Gastroesophageal sphincter (tissue), 3 donors: ENCODE results near the gene GPX6.

Source experiments
- CTCF ChIP-seq, 4 experiments: fragments of 200-600 bp in 2 of 4; fragments of 450-650 bp in 2 of 4; sonication (generic) in 1 of 4; IDR thresholded peaks; one replicate each; pipeline ENCODE4 v1.5.1; 2017 to 2019; ENCODE audit warnings: antibody characterized with exemption in 4 of 4, mild to moderate bottlenecking in 2 of 4, moderate library complexity in 2 of 4
- EP300 ChIP-seq: sonication (generic); formaldehyde crosslinking; IDR thresholded peaks from one replicate; pipeline ENCODE4 v1.6.1; 2017; ENCODE audit warnings: antibody characterized with exemption, mild to moderate bottlenecking
- POLR2A ChIP-seq, 2 donors: fragments of 450-650 bp; IDR thresholded peaks; one replicate each; pipeline ENCODE4 v1.6.1; 2017; ENCODE audit warnings: antibody characterized with exemption in 2 of 2, mild to moderate bottlenecking in 2 of 2, moderate library complexity in 1 of 2
- POLR2AphosphoS5 ChIP-seq: sonication (generic); formaldehyde crosslinking; IDR thresholded peaks from one replicate; pipeline ENCODE4 v1.6.1; 2017; ENCODE audit warnings: antibody characterized with exemption

GRCh38 chr6:28530777-28531176 lies 15.2 kb upstream of the GPX6 start:
- no peak for TF ChIP-seq CTCF (IDR thresholded peaks at IDR 0.05)
- TF ChIP-seq POLR2A (IDR thresholded peaks at IDR 0.05), result no peak
- TF ChIP-seq EP300, result no peak
- no peak for TF ChIP-seq POLR2AphosphoS5
